Caco-2 (cell line): Measurements from ENCODE around the gene DPM2. TPM values are rescaled to one million over a fixed set of nuclear protein-coding genes. Genes with fewer than 3 reads are reported as not detected.

Source experiments
- BruUV-seq: library from RNA; stranded (reverse); fragments of 400-500 nt; replicated peaks from 2 replicates; lab custom pipeline; 2021; lab: Mats Ljungman, UMichigan
- CTCF ChIA-PET: fragments of 300-600 bp; sonication (Branson Sonifier 250); formaldehyde crosslinking; loops from one replicate; lab custom pipeline; 2022; ENCODE audit warnings: antibody characterized with exemption; lab: Charles Lee
- POLR2A ChIA-PET: fragments of 300-600 bp; sonication (Branson Sonifier 250); formaldehyde crosslinking; loops from one replicate; lab custom pipeline; 2022; ENCODE audit warnings: antibody characterized with exemption; lab: Charles Lee
- DNase-seq, 2 experiments: peaks; one replicate each; pipeline versions ENCODE4 v3.0.0 to v3.0.0-alpha.2; 2020 to 2022
- H3K27me3 ChIP-seq: replicated peaks from 2 replicates; pipeline ENCODE4 v1.6.0; 2011; ENCODE audit warnings: low read length; ENCODE audit not compliant: control insufficient read depth, insufficient read depth
- H3K36me3 ChIP-seq: 2 replicates; pipeline ENCODE4 v1.5.1; 2011; ENCODE audit warnings: low read length; ENCODE audit not compliant: control insufficient read depth, insufficient read depth
- H3K4me1 ChIP-seq: fragments of 250-450 bp; sonication (Bioruptor Pico); 2 replicates; pipeline ENCODE4 v1.5.1; 2020; ENCODE audit warnings: mild to moderate bottlenecking
- H3K4me3 ChIP-seq: 2 replicates; pipeline ENCODE4 v1.5.1; 2011; ENCODE audit warnings: low read depth, mild to moderate bottlenecking, control low read depth, low read length
- H3K9me3 ChIP-seq: fragments of 250-450 bp; sonication (Bioruptor Pico); 2 replicates; pipeline ENCODE4 v1.5.1; 2020; ENCODE audit warnings: mild to moderate bottlenecking, moderate library complexity
- H3K27ac Mint-ChIP-seq: one replicate; pipeline ENCODE4 v1.8.0; 2022; ENCODE audit warnings: mixed read lengths; ENCODE audit not compliant: unreplicated experiment
- H3K27me3 Mint-ChIP-seq: one replicate; pipeline ENCODE4 v1.8.0; 2022; ENCODE audit warnings: mixed read lengths; ENCODE audit not compliant: insufficient read depth, unreplicated experiment
- H3K36me3 Mint-ChIP-seq: one replicate; pipeline ENCODE4 v1.8.0; 2022; ENCODE audit warnings: mild to moderate bottlenecking, mixed read lengths; ENCODE audit not compliant: insufficient read depth, unreplicated experiment
- H3K4me1 Mint-ChIP-seq: one replicate; pipeline ENCODE4 v1.8.0; 2022; ENCODE audit warnings: low read depth, mixed read lengths; ENCODE audit not compliant: unreplicated experiment
- H3K4me3 Mint-ChIP-seq: one replicate; pipeline ENCODE4 v1.8.0; 2022; ENCODE audit warnings: mild to moderate bottlenecking, moderate library complexity, mixed read lengths; ENCODE audit not compliant: unreplicated experiment
- H3K9me3 Mint-ChIP-seq: one replicate; pipeline ENCODE4 v1.8.0; 2022; ENCODE audit warnings: mixed read lengths; ENCODE audit not compliant: unreplicated experiment
- CTCF ChIP-seq, 2 experiments: fragments of 200-600 bp in 1 of 2; IDR thresholded peaks; 1 replicate in 1 of 2; 2 replicates in 1 of 2; pipeline versions ENCODE4 v1.5.1 to v1.8.0; 2011 to 2022; ENCODE audit warnings: antibody characterized with exemption in 1 of 2, control low read depth in 1 of 2, inconsistent platforms in 1 of 2, low read depth in 1 of 2, low read length in 1 of 2, mild to moderate bottlenecking in 1 of 2, moderate library complexity in 1 of 2; ENCODE audit not compliant: insufficient read depth in 1 of 2, severe bottlenecking in 1 of 2, unreplicated experiment in 1 of 2
- intact Hi-C: fragments of 100-400 bp; cut with micrococcal nuclease; formaldehyde crosslinking; loops from one replicate; pipeline ENCODE4 v1.10.0; 2022; ENCODE audit not compliant: unreplicated experiment
- total RNA-seq: library from RNA; stranded (reverse); gene quantifications from 2 replicates; pipeline ENCODE4 v1.2.3, GENCODE V29; 2022

The DPM2 gene
- total RNA-seq, 1 experiment from 2014 or later = 38.7 TPM

GRCh38 chr9:127899128-127899943, 38.3 kb downstream of the DPM2 start, which contains the start of gene ST6GALNAC6:
ST6GALNAC6 (minus strand) TSS chr9:127899603; CDS start chr9:127897981, 1,622 bp downstream.
- ChIA-PET POLR2A (interaction anchor here (0.6 kb wide), 1 partner anchor 321 kb away, joined by 5 read pairs; no protein-coding TSS in a partner anchor), CTCF (interaction anchor here (0.6 kb wide), 1 partner anchor 205 kb away, joined by 6 read pairs; no protein-coding TSS in a partner anchor)
- peak; percentile 62 to 85 for DNase-seq

GRCh38 chr9:127898433-127899127, 39.1 kb downstream of the DPM2 start:
- Mint-ChIP-seq H3K9me3 (peaks cover 10% of the 10 kb centered on the region), H3K36me3 (peaks cover 39% of the 10 kb centered on the region), H3K27me3 (no peaks in the 10 kb centered on the region), H3K27ac (peak overlapping the region; percentile 75), H3K4me1 (peaks cover 11% of the 10 kb centered on the region), H3K4me3 (peak overlapping the region; percentile 76)
- no TSS peak for BruUV-seq
- Histone ChIP-seq H3K4me1 (peaks cover 43% of the 10 kb centered on the region), H3K4me3 (peak overlapping the region; percentile 91), H3K27me3 (no peaks in the 10 kb centered on the region), H3K9me3 (peaks cover 6% of the 10 kb centered on the region), H3K36me3 (peaks cover 15% of the 10 kb centered on the region)
- ChIA-PET POLR2A (interaction anchor here (0.6 kb wide), 2 partner anchors 320 to 447 kb away, joined by 5 read pairs; partner anchors contain the start of genes LRSAM1 and RPL12), CTCF (interaction anchor here (1.2 kb wide), 1 partner anchor 31 kb away, joined by 3 read pairs; no protein-coding TSS in a partner anchor)
- no peak for TF ChIP-seq CTCF (IDR thresholded peaks at IDR 0.05; ENCODE audit: insufficient read depth in 1 of 2, low read depth in 1 of 2, low read length in 1 of 2, severe bottlenecking in 1 of 2, unreplicated experiment in 1 of 2)
- intact Hi-C loops = no loop called here
- peak in 1 of 2 experiments; percentile 39 for DNase-seq

More at GRCh38 chr9:127899128-127899943, 38.3 kb downstream of the DPM2 start, which contains the start of gene ST6GALNAC6:
- Mint-ChIP-seq H3K4me3 (peak within 1 kb of the TSS; percentile 76), H3K27me3 (no peaks in the 10 kb centered on the region), H3K36me3 (peaks cover 32% of the 10 kb centered on the region), H3K9me3 (peaks cover 2% of the 10 kb centered on the region), H3K4me1 (peaks cover 11% of the 10 kb centered on the region), H3K27ac (peak within 1 kb of the TSS; percentile 76)
- no peaks in the 10 kb centered on the region for H3K27me3 ChIP-seq
- no peak for TF ChIP-seq CTCF (IDR thresholded peaks at IDR 0.05; ENCODE audit: insufficient read depth in 1 of 2, low read depth in 1 of 2, low read length in 1 of 2, severe bottlenecking in 1 of 2, unreplicated experiment in 1 of 2)
- no TSS peak for BruUV-seq
- peak within 1 kb of the TSS; percentile 91 for H3K4me3 ChIP-seq
- H3K4me1 ChIP-seq = peaks cover 50% of the 10 kb centered on the region
- H3K9me3 ChIP-seq = peaks cover 3% of the 10 kb centered on the region; the same call in 1 of the 2 replicates
- intact Hi-C loops = no loop called here
- peaks cover 7% of the 10 kb centered on the region for H3K36me3 ChIP-seq
